ENCODE measurements around the gene COL13A1. TPM values are rescaled to one million over a fixed set of nuclear protein-coding genes. Genes with fewer than 3 reads are reported as not detected.

Gene COL13A1
- total and polyA plus RNA-seq, 11 donors, result 1.0 to 4.0 (median 1.7) TPM

GRCh38 chr10:69794673-69795072, 7.0 kb upstream of the COL13A1 start:
- no peak for ATAC-seq
- DNase-seq, result no peak
- Histone ChIP-seq H3K27ac (no peak overlapping the region), H3K27me3 (no peaks in the 10 kb centered on the region), H3K4me1 (no peaks in the 10 kb centered on the region), H3K4me3 (no peak overlapping the region), H3K9me3 (peaks cover 0 to 17% (median 7%) of the 10 kb centered on the region in 12 donors), H3K36me3 (no peaks in the 10 kb centered on the region)
- 43 to 93% (median 82%) methylated on average over 1 of the region's 1 CpG for whole genome bisulfite sequencing, 4 donors
- intact Hi-C loops (cut with DNase I), result loop anchor here in 5 of 10 donors (5.0 to 10.0 kb wide), 7 partner anchors 57 to 152 kb away; no protein-coding TSS in a partner anchor
- TF ChIP-seq POLR2A (IDR thresholded peaks at IDR 0.05) (no peak), CTCF (IDR thresholded peaks at IDR 0.05) (no peak)

- Histone ChIP-seq H3K4me3 (no peak overlapping the region), H3K27ac (no peak overlapping the region), H3K9me3 (peaks cover 0 to 17% (median 7%) of the 10 kb centered on the region in 12 donors), H3K4me1 (no peaks in the 10 kb centered on the region), H3K27me3 (no peaks in the 10 kb centered on the region), H3K36me3 (no peaks in the 10 kb centered on the region)
- WGBS, 4 donors, result 69 to 100% (median 98%) methylated on average over 1 of the region's 1 CpG
- DNase-seq, result no peak
- no peak for TF ChIP-seq CTCF (IDR thresholded peaks at IDR 0.05)
- intact Hi-C loops (cut with DNase I), result loop anchor here in 5 of 10 donors (5.0 to 10.0 kb wide), 7 partner anchors 58 to 153 kb away; no protein-coding TSS in a partner anchor
- ATAC-seq, result no peak
These were observed 6.3 kb upstream of the COL13A1 start for GRCh38 chr10:69795242-69795934.

DNA sequence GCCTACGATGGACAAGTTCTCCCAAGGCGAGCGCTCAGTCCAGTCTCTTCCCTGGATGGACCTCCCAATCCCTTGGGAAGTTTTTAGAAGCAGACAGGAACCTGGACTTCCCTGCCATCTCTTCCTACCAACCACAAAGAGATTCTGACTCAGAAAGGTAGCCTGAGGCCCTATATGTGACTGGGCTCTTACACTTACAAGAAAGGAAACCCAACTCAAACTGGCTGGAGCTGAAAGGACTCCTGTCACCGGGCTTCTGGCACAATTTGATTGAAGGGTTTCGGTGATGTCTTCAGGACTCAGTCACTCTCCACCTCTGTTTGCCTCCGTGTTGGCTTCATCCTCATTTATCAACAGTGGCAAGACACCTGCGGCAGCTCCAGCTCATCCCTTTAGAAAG, 3.7 kb upstream of the COL13A1 start:
- intact Hi-C loops (cut with DNase I), result loop anchor here in 5 of 10 donors (5.0 to 10.0 kb wide), 7 partner anchors 61 to 156 kb away; no protein-coding TSS in a partner anchor
- 83 to 91% (median 87%) methylated on average over 7 of the region's 7 CpGs for WGBS, 4 donors
- DNase-seq, result no peak
- no peak overlapping the region for H3K27ac ChIP-seq
- ATAC-seq, result no peak
- H3K4me1 ChIP-seq, result peaks cover 0 to 22% (median 9%) of the 10 kb centered on the region in 12 donors
- TF ChIP-seq CTCF (IDR thresholded peaks at IDR 0.05), result no peak
- no peak for TF ChIP-seq POLR2A (IDR thresholded peaks at IDR 0.05)
- no peak overlapping the region for H3K4me3 ChIP-seq
- H3K27me3 ChIP-seq, result peaks cover 0 to 23% (median 0%) of the 10 kb centered on the region in 9 donors
- no peaks in the 10 kb centered on the region for H3K36me3 ChIP-seq
- peaks cover 0 to 17% (median 7%) of the 10 kb centered on the region in 12 donors for H3K9me3 ChIP-seq

GRCh38 chr10:69800109-69800508, 1.6 kb upstream of the COL13A1 start:
- Histone ChIP-seq H3K4me3 (no peak overlapping the region), H3K36me3 (no peaks in the 10 kb centered on the region), H3K27me3 (peaks cover 0 to 35% (median 4%) of the 10 kb centered on the region in 9 donors), H3K4me1 (peaks cover 0 to 27% (median 11%) of the 10 kb centered on the region in 12 donors), H3K27ac (no peak overlapping the region), H3K9me3 (peaks cover 0 to 11% (median 5%) of the 10 kb centered on the region in 12 donors)
- DNase-seq (peak in 2 of 5 donors; percentile 44 to 56), ATAC-seq (peak in 2 of 4 donors; percentile 43 to 58)
- intact Hi-C loops (cut with DNase I), result loop anchor here in 8 of 10 donors (2.0 to 10.0 kb wide), 8 partner anchors 67 to 158 kb away; no protein-coding TSS in a partner anchor
- WGBS, 4 donors, result 33 to 38% (median 36%) methylated on average over 3 of the region's 3 CpGs
- TF ChIP-seq CTCF (IDR thresholded peaks at IDR 0.05) (peak; percentile 42 to 74 (median 60)), POLR2A (IDR thresholded peaks at IDR 0.05) (no peak)
